Endometrial microvascular endothelial cells (primary cell): ENCODE results near the gene DGCR2. TPM values are rescaled to one million over a fixed set of nuclear protein-coding genes. Genes with fewer than 3 reads are reported as not detected.
"Not testable (repeated sequence)": the region's sequence is repeated elsewhere in the genome, so short reads cannot be mapped to it uniquely, and the experiment has no call there.

ENCODE experiments used
- in situ Hi-C: cut with HindIII; loops from 2 replicates; pipeline ENCODE4 v1.10.0; 2017; ENCODE audit warnings: low sequenced_read_pairs, low pct_unique_long_range_greater_than_20kb; ENCODE audit errors: inconsistent ontology term
- total RNA-seq: library from RNA; depleted of rRNA; stranded (reverse); fragments of >200 nt; gene quantifications from one replicate; pipeline ENCODE4 v1.2.3, GENCODE V29; 2015; ENCODE audit errors: inconsistent ontology term

The DGCR2 gene
- total RNA-seq, 1 donor from 2014 or later, result 40.7 TPM

- in situ Hi-C loops, result no loop called here
Measured at GRCh38 chr22:19092725-19093124, 29.5 kb downstream of the DGCR2 start.

GRCh38 chr22:19090586-19091127 is 31.6 kb downstream of the DGCR2 start:
- in situ Hi-C loops, result no loop called here

- in situ Hi-C loops, result no loop called here
Measured at GRCh38 chr22:19090183-19090582, 32.0 kb downstream of the DGCR2 start.

GRCh38 chr22:19088866-19089595 is 33.2 kb downstream of the DGCR2 start:
- in situ Hi-C loops, result no loop called here

GRCh38 chr22:19086896-19087295 is 35.3 kb downstream of the DGCR2 start:
- in situ Hi-C loops, result no loop called here

- in situ Hi-C loops, result no loop called here
Measured at GRCh38 chr22:19086417-19086816, 35.8 kb downstream of the DGCR2 start.

- in situ Hi-C loops, result no loop called here
Measured at GRCh38 chr22:19085233-19085718, 36.9 kb downstream of the DGCR2 start.

GRCh38 chr22:19084586-19084985 is 37.6 kb downstream of the DGCR2 start:
- in situ Hi-C loops, result not testable (repeated sequence)

- in situ Hi-C loops, result not testable (repeated sequence)
Measured at GRCh38 chr22:19084126-19084525, 38.1 kb downstream of the DGCR2 start.

- in situ Hi-C loops, result no loop called here
Measured at GRCh38 chr22:19082793-19083192, 39.4 kb downstream of the DGCR2 start.

GRCh38 chr22:19082101-19082500 is 40.1 kb downstream of the DGCR2 start:
- in situ Hi-C loops, result no loop called here

- in situ Hi-C loops, result no loop called here
Measured at GRCh38 chr22:19081351-19081750, 40.9 kb downstream of the DGCR2 start.

- in situ Hi-C loops, result no loop called here
Measured at GRCh38 chr22:19080853-19081252, 41.4 kb downstream of the DGCR2 start.

- in situ Hi-C loops, result no loop called here
Measured at GRCh38 chr22:19079691-19080090, 42.5 kb downstream of the DGCR2 start.

GRCh38 chr22:19075404-19075803 is 46.8 kb downstream of the DGCR2 start:
- in situ Hi-C loops, result no loop called here

- in situ Hi-C loops, result not testable (repeated sequence)
Measured at GRCh38 chr22:19072853-19073252, 49.4 kb downstream of the DGCR2 start.

GRCh38 chr22:19070397-19071169 is 51.6 kb downstream of the DGCR2 start:
- in situ Hi-C loops, result no loop called here

GRCh38 chr22:19069451-19069850 is 52.8 kb downstream of the DGCR2 start:
- in situ Hi-C loops, result no loop called here

GRCh38 chr22:19068784-19069271 is 53.4 kb downstream of the DGCR2 start:
- in situ Hi-C loops, result no loop called here
